SK-N-SH treated with all-trans-retinoic acid at 6 μM for 48 hours (cell line): ENCODE measurements around the gene SLC35A4.

Experiments
- ATAC-seq: fragments of 200-7000 bp; cut with Tn5 transposase; 3 replicates; pipeline ENCODE4 v1.9.1; 2020; ENCODE audit warnings: mild to moderate bottlenecking, moderate library complexity
- ARNTL ChIP-seq: fragments of 450-650 bp; formaldehyde crosslinking; IDR thresholded peaks from 2 replicates; pipeline ENCODE4 v1.5.0; 2020; ENCODE audit warnings: low read depth, mild to moderate bottlenecking, moderate library complexity, borderline replicate concordance
- BACH2 ChIP-seq: fragments of 250-450 bp; sonication (Bioruptor Pico); IDR thresholded peaks from 2 replicates; pipeline ENCODE4 v1.9.0; 2021; ENCODE audit warnings: mild to moderate bottlenecking, borderline replicate concordance
- CSRNP3 ChIP-seq: fragments of 250-450 bp; sonication (Bioruptor Pico); IDR thresholded peaks from 2 replicates; pipeline ENCODE4 v1.5.1; 2021; ENCODE audit warnings: mild to moderate bottlenecking, moderate library complexity
- ESRRG ChIP-seq: fragments of 250-450 bp; sonication (Bioruptor Pico); IDR thresholded peaks from 2 replicates; pipeline ENCODE4 v1.6.1; 2021; ENCODE audit warnings: mild to moderate bottlenecking
- ISL1 ChIP-seq: fragments of 250-450 bp; sonication (Bioruptor Pico); IDR thresholded peaks from 2 replicates; pipeline ENCODE4 v2.1.2; 2022; ENCODE audit warnings: mild to moderate bottlenecking, moderate library complexity
- OSR1 ChIP-seq: fragments of 250-450 bp; sonication (Bioruptor Pico); IDR thresholded peaks from 2 replicates; pipeline ENCODE4 v1.8.0; 2022; ENCODE audit warnings: moderate library complexity, mild to moderate bottlenecking, inconsistent platforms
- PATZ1 ChIP-seq: fragments of 250-450 bp; sonication (Bioruptor Pico); IDR thresholded peaks from 2 replicates; pipeline ENCODE4 v1.8.0; 2020; ENCODE audit warnings: mild to moderate bottlenecking, moderate library complexity, borderline replicate concordance
- PPARA ChIP-seq: fragments of 250-450 bp; sonication (Bioruptor Pico); IDR thresholded peaks from 2 replicates; pipeline ENCODE4 v1.5.0; 2020; ENCODE audit warnings: mild to moderate bottlenecking, borderline replicate concordance
- RARB ChIP-seq: fragments of 250-450 bp; sonication (Bioruptor Pico); IDR thresholded peaks from 2 replicates; pipeline ENCODE4 v1.8.0; 2021; ENCODE audit warnings: mild to moderate bottlenecking, moderate library complexity
- SNAI2 ChIP-seq: fragments of 250-450 bp; sonication (Bioruptor Pico); IDR thresholded peaks from 2 replicates; pipeline ENCODE4 v1.5.0; 2020; ENCODE audit warnings: mild to moderate bottlenecking, moderate library complexity
- TCF4 ChIP-seq: fragments of 250-450 bp; sonication (Bioruptor Pico); IDR thresholded peaks from 2 replicates; pipeline ENCODE4 v1.8.0; 2021; ENCODE audit warnings: mild to moderate bottlenecking, moderate library complexity, borderline replicate concordance
- TOX ChIP-seq: fragments of 250-450 bp; sonication (Bioruptor Pico); IDR thresholded peaks from 2 replicates; pipeline ENCODE4 v1.8.0; 2021; ENCODE audit warnings: mild to moderate bottlenecking, moderate library complexity, borderline replicate concordance
- TSHZ2 ChIP-seq: fragments of 250-450 bp; sonication (Bioruptor Pico); IDR thresholded peaks from 2 replicates; pipeline ENCODE4 v1.5.0; 2020; ENCODE audit warnings: mild to moderate bottlenecking, moderate library complexity
- ZC3H10 ChIP-seq: fragments of 250-450 bp; sonication (Bioruptor Pico); IDR thresholded peaks from 2 replicates; pipeline ENCODE4 v1.5.1; 2021; ENCODE audit warnings: mild to moderate bottlenecking, moderate library complexity
- ZFP3 ChIP-seq: fragments of 250-450 bp; sonication (Bioruptor Pico); IDR thresholded peaks from 2 replicates; pipeline ENCODE4 v1.5.0; 2020; ENCODE audit warnings: mild to moderate bottlenecking, moderate library complexity
- ZFP30 ChIP-seq: fragments of 450-650 bp; formaldehyde crosslinking; IDR thresholded peaks from 2 replicates; pipeline ENCODE4 v1.5.0; 2022; ENCODE audit warnings: mild to moderate bottlenecking, moderate library complexity
- ZNF565 ChIP-seq: fragments of 450-650 bp; formaldehyde crosslinking; conservative IDR thresholded peaks from 2 replicates; pipeline ENCODE4 v1.5.0; 2020; ENCODE audit warnings: low read depth, mild to moderate bottlenecking, moderate library complexity
- ZNF8 ChIP-seq: fragments of 450-650 bp; formaldehyde crosslinking; IDR thresholded peaks from 2 replicates; pipeline ENCODE4 v1.5.0; 2020; ENCODE audit warnings: mild to moderate bottlenecking, moderate library complexity
- TF ChIP-seq, protein P1 (sequence below): fragments of 250-450 bp; sonication (Bioruptor Pico); IDR thresholded peaks from 2 replicates; pipeline ENCODE4 v1.8.0; 2021; ENCODE audit warnings: low read depth, mild to moderate bottlenecking, moderate library complexity, borderline replicate concordance
- TF ChIP-seq, protein P2 (sequence below): fragments of 250-450 bp; sonication (Bioruptor Pico); IDR thresholded peaks from 2 replicates; pipeline ENCODE4 v1.5.1; 2020; ENCODE audit warnings: low read depth, mild to moderate bottlenecking, moderate library complexity

SLC35A4 gene

DNA sequence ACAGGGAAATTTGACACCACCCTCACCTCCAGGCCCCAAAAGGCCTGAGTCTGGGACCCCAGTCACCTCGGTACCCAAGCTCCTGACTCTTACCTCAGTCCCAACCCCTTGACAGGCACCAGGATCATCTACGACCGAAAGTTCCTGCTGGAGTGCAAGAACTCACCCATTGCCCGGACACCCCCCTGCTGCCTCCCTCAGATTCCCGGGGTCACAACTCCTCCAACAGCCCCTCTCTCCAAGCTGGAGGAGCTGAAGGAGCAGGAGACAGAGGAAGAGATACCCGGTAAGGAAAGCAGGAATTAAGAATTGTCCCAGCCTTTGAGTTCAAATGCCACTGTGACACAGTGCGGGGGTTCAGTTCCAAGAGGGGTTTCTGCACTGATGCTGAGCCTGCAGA lies 15.8 kb upstream of the SLC35A4 start (continued):
- TF ChIP-seq, protein P1, sequence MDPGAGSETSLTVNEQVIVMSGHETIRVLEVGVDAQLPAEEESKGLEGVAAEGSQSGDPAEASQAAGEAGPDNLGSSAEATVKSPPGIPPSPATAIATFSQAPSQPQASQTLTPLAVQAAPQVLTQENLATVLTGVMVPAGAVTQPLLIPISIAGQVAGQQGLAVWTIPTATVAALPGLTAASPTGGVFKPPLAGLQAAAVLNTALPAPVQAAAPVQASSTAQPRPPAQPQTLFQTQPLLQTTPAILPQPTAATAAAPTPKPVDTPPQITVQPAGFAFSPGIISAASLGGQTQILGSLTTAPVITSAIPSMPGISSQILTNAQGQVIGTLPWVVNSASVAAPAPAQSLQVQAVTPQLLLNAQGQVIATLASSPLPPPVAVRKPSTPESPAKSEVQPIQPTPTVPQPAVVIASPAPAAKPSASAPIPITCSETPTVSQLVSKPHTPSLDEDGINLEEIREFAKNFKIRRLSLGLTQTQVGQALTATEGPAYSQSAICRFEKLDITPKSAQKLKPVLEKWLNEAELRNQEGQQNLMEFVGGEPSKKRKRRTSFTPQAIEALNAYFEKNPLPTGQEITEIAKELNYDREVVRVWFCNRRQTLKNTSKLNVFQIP (CRISPR knock-in tag) = no peak
- TF ChIP-seq RARB = no peak

GRCh38 chr5:140549237-140550144 lies 15.1 kb upstream of the SLC35A4 start:
- TF ChIP-seq PATZ1 (CRISPR knock-in tag) (0 out of 2 replicates have a peak, but pooled peaks have one; percentile 39), ZC3H10 (CRISPR knock-in tag) (no peak), ZFP30 (CRISPR knock-in tag) (no peak), ZFP3 (no peak), OSR1 (CRISPR knock-in tag) (no peak), ZNF8 (CRISPR knock-in tag) (no peak), TOX (CRISPR knock-in tag) (no peak), CSRNP3 (CRISPR knock-in tag) (no peak), SNAI2 (CRISPR knock-in tag) (no peak), ESRRG (CRISPR knock-in tag) (0 out of 2 replicates have a peak, but pooled peaks have one; percentile 50), TCF4 (CRISPR knock-in tag) (no peak; the same call in 1 of the 2 replicates), ZNF565 (no peak), TSHZ2 (CRISPR knock-in tag) (no peak), PPARA (CRISPR knock-in tag) (no peak), BACH2 (CRISPR knock-in tag) (no peak), ISL1 (CRISPR knock-in tag) (0 out of 2 replicates have a peak, but pooled peaks have one; percentile 9), ARNTL (CRISPR knock-in tag) (no peak)
- TF ChIP-seq, protein P2, sequence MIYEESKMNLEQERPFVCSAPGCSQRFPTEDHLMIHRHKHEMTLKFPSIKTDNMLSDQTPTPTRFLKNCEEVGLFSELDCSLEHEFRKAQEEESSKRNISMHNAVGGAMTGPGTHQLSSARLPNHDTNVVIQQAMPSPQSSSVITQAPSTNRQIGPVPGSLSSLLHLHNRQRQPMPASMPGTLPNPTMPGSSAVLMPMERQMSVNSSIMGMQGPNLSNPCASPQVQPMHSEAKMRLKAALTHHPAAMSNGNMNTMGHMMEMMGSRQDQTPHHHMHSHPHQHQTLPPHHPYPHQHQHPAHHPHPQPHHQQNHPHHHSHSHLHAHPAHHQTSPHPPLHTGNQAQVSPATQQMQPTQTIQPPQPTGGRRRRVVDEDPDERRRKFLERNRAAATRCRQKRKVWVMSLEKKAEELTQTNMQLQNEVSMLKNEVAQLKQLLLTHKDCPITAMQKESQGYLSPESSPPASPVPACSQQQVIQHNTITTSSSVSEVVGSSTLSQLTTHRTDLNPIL (CRISPR knock-in tag) = no peak
- TF ChIP-seq, protein P1 (CRISPR knock-in tag) = no peak
- ATAC-seq = peak; percentile 16
